Renal cortex interstitium (tissue), 11 donors: ENCODE data around the gene RPGRIP1. TPM values are rescaled to one million over a fixed set of nuclear protein-coding genes. Genes with fewer than 3 reads are reported as not detected.
"Not testable (repeated sequence)": the region's sequence is repeated elsewhere in the genome, so short reads cannot be mapped to it uniquely, and the experiment has no call there.

Source experiments
- DNase-seq, 11 donors: peaks; one replicate each; pipeline ENCODE4 v3.0.0-alpha.2; 2013; ENCODE audit warnings: low read depth in 9 of 11, low spot score in 4 of 11; ENCODE audit errors: extremely low read depth in 1 of 11
- polyA plus RNA-seq, 3 donors: library from polyadenylated mRNA; unstranded; fragments of 120-200 nt; gene quantifications; one replicate each; pipeline ENCODE4 v1.2.1, GENCODE V29; 2013; ENCODE audit not compliant: insufficient read length in 3 of 3

The RPGRIP1 gene
- polyA plus RNA-seq, 3 donors, result 0.36 to 0.42 (median 0.40) TPM

DNA sequence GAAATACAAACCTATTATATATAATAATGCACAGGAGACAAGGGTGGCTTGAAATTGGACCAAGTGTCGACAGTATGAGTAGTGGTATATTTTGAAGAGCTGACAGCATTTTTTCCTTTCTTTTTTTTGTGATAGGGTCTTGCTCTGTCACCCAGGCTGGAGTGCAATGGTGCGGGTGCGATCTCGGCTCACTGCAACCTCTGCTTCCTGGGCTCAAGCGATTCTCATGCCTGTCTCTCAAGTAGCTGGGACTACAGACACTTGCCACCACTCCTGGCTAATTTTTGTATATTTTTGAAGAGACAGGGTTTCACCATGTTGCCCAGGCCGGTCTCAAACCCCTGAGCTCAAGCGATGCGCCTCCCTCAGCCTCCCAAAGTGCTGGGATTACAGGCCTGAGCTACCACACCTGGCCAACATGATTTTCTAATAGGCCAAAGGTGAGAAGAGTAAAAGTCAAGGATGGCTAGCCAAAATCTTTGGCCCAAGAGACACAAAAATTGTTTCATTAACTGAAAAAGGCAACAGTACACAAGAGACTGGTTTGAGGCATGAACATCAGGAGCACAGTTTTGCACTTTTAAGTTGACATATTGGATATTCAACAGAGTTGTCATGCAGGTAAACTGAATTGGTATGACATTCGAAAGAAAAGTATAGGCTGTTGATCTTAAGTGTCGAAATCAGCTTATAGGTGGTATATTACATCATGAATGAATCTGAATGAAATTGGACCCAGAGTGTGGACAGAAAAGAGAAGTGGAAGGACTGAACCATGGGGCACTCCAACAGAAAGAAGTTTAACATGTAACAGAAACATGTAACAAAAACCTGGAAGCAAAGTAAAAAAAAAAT, 23.1 kb upstream of the RPGRIP1 start:
- DNase-seq, result no peak

DNA sequence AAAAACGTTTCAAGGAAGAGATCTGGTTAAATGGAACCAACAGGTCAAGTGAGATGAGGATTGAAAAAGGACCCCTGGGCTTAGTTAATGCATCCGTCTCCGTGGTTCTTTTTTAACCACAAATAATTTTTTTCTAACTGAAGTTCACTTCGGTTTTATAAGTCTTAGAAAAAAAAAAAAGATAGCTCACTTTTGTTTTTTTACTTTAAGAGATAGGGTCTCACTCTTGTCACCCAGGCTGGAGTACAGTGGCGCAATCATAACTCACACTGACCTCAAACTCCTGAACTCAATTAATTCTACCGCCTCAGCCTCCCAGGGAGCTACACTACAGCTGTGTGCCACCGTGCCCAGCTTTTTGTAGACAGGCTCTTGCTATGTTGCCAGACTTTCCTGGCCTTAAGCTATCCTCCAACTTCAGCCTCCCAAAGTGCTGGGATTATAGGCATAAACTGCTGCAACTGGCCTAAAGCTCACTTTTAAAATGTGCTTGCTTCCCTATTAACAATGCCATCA, 22.4 kb upstream of the RPGRIP1 start:
- DNase-seq, result no peak

DNA sequence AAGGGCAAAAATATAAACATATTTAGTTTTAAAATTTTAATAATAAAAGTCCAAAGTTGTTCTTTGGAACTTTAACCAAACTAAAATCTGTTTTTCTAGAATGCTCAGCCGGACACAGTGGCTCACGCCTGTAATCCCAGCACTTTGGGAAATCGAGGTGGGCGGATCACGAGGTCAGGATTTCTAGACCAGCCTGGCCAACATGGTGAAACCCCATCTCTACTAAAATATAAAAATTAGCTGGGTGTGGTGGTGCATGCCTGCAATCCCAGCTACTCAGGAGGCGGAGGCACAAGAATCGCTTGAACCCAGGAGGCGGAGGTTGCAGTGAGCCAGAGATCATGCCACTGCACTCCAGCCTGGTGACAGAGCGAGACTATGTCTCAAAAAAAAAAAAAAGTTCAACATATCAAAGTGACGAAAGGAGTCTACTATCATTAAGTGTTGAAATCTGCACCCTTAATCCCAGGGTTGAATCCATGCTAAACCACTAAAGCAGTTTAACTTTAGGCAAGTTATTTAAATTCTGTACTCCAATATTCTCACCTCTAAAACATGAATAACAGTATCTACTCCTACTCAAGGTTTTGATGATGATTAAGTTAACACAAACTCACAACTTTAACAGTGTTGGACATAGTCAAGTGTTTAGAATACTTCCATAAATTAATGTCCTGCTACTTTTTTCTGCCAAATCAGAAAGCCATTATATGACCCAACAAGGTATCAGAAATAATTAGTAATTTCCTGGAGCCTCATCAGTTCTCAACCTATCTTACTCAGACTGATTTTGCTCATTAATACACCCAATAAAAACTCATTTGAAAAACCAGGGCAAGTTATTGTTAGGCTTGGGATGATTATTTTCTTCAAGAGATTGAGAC, 21.6 kb upstream of the RPGRIP1 start:
- no peak for DNase-seq

DNA sequence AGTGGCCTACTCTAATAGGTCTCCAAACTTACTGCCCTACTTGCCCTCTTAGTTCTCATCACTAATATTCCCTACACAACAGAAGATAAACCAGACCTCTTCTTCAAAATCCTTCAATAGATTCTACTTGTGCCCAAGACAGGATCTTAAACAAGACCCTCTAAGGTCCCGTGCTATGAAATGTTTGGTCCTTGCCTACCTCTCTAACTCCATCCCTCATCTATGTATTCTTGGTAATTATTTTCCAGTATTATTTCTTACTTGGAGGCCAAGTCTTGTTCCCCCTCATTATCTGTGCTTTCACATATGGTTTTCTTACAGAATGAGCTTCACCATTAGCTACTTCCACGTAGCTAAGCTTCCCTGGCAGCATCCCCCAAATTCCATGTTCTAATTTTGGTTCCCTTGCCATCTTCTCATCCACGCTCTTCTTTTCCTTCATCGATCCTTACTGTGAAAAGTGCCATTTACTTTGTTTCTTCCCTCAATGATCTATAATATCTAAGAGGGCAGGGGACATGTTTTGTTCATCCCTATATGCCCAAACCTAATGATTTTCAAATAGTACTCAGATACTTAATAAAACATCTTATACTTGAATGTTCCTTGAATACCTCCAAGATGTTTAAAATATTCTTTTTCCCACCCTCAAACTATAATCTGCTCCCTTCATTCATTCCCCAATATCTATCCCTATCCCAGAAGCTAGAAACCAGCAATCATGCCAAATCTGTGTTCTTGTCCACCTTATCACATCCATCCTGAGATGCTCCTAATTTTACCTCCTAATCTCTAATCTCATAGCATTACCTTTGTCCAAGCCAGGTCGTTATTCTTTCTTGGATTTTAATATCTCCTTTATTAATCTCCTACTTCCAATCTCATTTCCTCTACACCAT, 20.7 kb upstream of the RPGRIP1 start:
- DNase-seq, result no peak

DNA sequence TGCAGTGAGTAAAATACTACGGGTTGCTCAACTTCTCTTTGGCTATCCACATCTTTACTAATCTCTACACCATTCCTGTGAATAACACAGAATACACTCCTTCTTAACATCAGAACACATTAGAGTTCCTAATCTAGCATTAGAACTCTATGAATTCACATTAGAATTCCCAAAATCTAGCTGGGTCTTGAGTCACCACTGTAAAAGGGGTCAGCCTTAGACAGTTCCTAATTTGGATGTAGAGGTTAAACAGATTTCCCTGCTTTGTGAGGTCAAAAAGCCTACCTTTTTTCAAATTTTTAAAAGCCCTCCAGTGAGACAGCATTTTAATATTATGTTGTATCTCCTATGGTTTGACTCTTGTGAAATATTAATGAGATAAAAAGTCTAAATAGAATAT, 18.1 kb upstream of the RPGRIP1 start:
- no peak for DNase-seq

DNA sequence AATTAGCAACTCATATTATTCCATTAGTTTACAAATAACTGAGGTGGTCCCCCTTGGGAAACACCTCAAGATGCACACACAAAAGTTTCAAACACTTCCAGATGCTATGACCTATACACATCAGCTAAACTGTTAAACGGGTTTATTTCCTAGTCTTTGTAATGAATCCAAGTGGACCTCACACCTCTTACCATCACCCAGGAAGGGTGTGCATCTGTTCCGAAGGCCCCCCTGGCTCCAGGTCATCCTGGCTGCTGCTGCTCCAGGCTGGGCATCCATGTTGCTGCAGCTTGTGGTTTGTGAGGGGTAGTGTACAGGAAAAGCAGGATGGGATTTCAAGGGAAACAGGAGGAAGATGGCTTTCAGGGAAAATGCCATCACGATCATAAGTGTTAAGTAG, 17.5 kb upstream of the RPGRIP1 start:
- DNase-seq, result no peak

DNA sequence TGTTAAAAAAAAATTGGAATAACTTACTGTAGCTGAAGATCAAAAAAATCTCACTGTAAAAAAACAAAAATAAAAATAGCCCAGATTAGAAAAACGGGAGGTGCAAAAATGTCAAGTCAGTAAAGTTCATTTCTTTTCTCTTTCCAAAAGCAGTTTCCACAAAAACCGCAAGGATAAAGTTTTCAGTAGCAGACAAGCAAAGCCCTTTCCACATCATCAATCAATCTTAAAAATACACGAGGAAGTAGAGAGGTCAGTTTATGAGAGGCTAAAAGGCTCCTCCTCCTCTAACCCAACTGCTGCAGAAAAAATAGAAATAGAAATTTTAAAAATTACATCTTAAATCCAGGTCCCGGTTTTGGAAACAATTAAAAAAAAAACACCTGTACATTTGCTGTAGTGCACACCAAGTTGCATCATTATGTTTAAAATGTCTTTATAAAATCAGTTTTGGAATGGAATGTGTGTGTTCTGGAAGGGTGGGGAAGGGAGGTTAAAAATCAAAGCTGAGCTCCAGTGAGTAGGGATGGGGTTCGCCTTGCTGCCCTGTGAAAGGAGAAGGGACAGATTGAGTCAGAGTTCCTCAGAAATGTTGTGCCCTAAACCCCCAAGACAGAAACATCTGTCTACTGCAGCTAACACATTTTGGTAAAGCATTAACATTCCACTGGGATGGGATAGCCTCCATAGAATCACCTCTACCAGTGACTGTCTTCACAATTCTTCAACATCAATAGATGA, 16.4 kb upstream of the RPGRIP1 start:
- DNase-seq, result no peak

DNA sequence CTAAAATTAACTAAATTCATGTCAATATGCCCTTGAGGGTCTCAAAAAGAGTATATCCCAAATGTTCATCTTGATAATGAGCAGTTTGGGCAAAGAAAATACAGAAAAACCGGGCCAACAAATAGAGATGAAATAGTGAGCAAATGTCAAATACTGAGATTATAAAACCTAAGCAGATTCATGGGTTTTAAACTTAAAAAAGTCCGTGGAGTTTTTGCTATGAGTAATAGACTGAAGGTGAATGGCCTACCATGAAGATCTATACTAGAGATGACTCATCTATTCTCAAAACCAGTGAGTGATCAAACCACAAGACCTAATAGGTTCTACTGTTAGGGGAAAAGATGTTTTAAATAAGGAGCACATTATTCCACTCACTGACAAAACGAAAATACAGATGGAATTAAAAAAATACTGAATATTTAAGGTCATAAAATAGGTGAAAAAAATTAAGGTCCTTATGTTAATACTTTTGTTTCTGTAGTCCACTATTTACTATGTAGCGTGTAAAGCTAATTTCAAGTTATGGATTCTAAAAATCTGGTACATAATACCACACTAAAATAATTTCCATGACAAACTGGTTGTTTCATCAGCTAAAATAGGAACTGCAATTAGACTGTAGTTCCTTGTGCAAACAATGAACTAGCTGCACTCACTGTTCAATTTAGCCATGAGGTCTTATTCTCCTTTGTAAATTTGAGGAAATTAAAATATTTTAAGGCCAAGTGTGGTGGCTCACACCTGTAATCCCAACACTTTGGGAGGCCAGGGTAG, 15.7 kb upstream of the RPGRIP1 start:
- no peak for DNase-seq

DNA sequence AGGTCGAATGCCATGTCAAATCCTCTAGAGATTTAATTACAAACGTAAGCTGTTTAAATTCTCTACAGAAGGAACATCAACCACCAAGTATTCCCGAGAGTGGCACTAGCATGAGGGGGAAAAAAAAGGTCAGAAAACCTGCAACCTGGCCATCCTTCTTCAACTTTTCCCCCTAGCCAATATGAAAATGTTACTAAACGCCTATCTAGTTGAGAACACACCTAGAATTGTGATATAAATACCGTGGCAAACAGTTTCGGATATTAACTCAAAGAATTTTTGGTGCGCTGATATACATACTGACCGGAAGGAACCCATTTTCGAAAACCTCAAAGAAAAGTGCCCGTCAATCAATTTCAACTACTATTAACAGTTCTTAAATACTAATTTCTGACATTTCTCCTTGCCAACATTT, 12.4 kb upstream of the RPGRIP1 start:
- no peak for DNase-seq

DNA sequence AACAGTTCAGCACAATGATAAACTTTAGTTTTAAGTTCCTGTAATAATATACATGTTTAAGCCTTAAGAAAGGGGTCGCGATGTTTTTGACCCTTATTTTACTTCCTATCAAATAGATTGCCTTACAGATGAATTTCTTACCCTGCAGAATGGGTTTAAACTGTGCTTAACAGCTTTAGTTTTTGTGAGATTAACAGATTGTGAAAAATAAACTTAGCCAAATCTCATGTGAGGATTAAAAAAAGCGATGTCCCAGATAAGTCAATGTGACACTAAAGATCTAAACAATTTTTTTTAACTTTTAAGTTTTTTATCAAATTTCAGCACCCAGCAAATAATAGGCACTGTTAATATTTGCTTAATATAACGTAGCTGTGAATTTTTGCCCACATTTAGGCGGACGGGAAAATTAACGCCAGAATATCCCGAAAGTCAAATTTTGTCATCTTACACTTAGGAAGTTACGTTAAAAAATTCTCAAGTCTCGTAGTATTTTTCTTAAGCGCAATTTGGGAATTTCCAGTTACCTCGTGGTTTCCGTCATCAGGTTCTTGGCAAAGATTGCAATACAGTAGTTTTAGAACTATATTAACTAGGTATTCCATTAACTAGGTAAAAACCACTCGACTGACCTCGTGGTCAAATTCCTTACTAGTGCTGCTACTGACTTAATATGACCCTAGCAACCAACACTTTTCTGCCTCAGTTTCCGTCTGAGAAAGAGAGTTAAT, 11.8 kb upstream of the RPGRIP1 start:
- DNase-seq, result peak in 3 of 11 donors; percentile 25 to 37 (median 36)

DNA sequence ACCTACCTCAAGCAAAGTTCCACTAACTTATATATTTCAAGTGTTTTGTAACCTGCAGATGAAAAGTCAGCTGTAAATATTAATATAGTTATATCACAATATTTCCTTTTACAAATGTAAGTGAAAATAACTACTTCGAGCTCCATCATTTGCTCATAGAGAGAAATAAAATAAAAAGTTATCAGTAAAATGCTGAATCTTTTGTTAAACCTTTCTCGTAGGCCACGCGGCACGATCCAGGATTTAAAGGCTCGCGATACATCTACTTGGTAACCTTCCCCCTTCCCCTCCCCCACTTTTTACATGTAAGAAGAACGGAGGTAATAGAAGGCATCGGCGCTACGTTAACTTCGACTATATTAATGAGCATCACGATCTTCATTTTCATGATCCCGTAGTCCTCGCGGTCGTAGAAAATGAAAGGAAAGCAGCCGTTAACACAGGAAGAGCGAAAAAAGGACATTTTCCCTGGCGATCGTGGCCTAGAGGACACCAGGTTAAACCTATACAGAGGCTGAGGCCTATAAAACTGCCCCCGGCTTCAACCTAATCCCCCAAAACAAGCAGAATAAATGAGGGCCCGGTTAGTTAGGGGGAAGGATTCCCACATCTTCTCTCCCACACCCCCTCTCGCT, 11.1 kb upstream of the RPGRIP1 start:
- DNase-seq, result peak in 10 of 11 donors; percentile 41 to 72 (median 56)

DNA sequence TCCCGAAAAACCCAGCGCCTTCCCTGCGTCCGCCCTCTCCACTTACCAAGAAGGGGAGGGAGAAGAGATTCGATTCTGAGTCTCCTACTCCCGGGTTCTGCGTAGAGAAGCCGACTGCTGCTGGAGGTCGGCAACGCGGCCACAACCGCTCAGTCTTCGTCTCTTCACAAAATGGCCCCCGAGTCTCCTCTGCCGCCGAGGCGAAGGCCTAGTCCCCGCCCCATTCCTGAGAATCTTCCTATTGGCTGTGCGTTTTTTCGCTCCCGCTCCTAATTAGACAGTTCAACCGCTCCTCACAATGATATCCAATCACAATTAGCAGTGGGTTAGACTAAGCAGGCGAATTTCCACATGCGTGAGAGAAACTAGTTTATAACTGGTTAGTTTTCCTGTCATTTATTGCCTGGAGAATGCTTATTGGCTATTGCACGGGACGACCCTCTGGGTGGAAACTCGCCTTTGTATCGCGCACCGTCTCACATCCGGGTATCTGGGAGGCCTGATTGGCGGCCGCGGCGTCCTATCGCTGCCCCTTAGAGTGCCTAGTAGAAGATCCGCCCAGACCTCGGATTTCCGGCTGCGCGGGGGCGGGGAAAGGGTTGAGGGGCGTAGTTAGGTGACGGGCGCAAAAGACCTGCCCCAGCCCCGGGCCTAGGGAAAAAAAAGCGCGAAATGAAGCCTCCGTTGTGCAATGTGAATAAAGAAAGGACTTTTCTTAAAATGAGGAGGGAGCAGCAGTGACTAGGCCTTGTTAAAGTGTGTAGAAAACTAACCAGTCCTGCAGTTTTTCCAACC, 10.4 kb upstream of the RPGRIP1 start, which contains the start of gene HNRNPC:
Gene HNRNPC (minus strand): TSS at position 191 of the 795 bp plus-strand sequence. CDS start 35,249 bp downstream, outside the sequence.
- peak; percentile 100 for DNase-seq

DNA sequence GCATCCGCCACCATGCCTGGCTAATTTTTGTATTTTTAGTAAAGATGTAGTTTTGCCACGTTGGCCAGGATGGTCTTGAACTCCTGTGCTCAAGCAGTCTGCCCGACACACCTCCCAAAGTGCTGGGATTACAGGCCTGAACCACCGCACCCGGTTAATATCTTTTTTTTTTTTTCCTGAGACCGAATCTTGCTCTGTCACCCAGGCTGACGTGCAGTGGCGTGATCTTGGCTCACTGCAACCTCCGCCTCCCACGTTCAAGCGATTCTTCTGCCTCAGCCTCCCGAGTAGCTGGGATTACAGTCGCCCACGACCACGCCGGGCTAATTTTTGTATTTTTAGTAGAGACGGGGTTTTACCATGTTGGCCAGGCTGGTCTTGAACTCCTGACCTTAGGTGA, 7.2 kb upstream of the RPGRIP1 start:
- DNase-seq, result not testable (repeated sequence)

DNA sequence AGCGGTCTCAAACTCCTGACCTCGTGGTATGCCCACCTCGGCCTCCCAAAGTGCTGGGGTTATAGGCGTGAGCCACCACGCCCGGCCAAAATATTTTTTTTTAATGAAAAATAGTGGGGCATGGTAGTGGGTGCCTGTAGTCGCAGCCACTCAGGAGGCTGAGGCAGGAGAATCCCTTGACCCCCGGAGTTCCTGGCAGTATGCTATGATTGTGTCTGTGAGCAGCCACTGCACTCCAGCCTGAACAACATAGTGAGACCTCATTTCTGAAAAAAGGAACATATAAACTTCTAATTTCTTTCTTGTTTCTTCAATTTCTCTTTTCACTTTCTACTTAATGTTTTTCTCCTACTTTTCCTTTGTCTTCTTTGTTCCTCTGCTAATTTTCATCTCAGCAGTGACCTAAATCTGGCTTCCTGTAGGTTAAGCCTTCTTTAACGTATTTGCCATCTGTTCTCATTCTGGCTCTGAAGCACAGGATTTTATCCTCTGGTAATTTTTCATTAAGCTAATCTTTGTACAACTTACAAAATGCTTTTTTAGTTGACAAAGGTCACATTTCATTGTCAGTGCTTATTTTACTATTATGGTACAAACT, 4.5 kb upstream of the RPGRIP1 start:
- DNase-seq, result no peak

DNA sequence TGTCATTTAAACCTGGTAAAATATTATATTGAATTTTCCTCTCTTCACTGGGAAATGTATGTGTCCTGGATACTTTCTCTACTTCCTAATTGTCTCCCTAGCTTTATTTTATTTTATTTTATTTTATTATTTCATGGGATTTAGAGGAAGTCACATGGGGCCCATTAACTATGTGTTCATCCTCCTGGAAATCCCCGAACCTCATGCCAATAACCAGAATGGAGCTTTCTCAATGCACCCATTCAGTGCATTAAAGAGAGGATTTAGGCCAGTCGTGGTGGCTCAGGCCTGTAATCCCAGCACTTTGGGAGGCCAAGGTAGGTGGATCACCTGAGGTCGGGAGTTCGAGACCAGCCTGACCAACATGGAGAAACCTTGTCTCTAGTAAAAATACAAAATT, 1.3 kb upstream of the RPGRIP1 start:
- no peak for DNase-seq
